Muscle layer of duodenum (tissue), 2 donors: ENCODE results near the gene SLC9A2.

Source experiments
- H3K27ac ChIP-seq: one replicate; pipeline ENCODE4 v1.7.0; 2013; ENCODE audit warnings: mild to moderate bottlenecking, low read length
- H3K27me3 ChIP-seq: one replicate; pipeline ENCODE4 v1.7.0; 2013; ENCODE audit warnings: low read depth, mild to moderate bottlenecking, control low read depth, low read length
- H3K36me3 ChIP-seq, 2 donors: one replicate each; pipeline ENCODE4 v1.7.0; 2013; ENCODE audit warnings: low read length in 2 of 2, control low read depth in 1 of 2, mild to moderate bottlenecking in 1 of 2; ENCODE audit not compliant: insufficient read depth in 2 of 2, control insufficient read depth in 1 of 2
- H3K4me1 ChIP-seq, 2 donors: one replicate each; pipeline ENCODE4 v1.7.0; 2013; ENCODE audit warnings: low read length in 2 of 2, mild to moderate bottlenecking in 2 of 2, control low read depth in 1 of 2, moderate library complexity in 1 of 2; ENCODE audit not compliant: insufficient read depth in 2 of 2, control insufficient read depth in 1 of 2
- H3K4me3 ChIP-seq, 2 donors: one replicate each; pipeline ENCODE4 v1.7.0; 2013; ENCODE audit warnings: low read length in 2 of 2, low read depth in 1 of 2, mild to moderate bottlenecking in 1 of 2
- H3K9me3 ChIP-seq, 2 donors: one replicate each; pipeline ENCODE4 v1.7.0; 2013; ENCODE audit warnings: low read length in 2 of 2, control low read depth in 1 of 2, mild to moderate bottlenecking in 1 of 2; ENCODE audit not compliant: control insufficient read depth in 1 of 2
- donor health status: healthy.

The SLC9A2 gene

GRCh38 chr2:102619414-102620319 lies at the start of gene SLC9A2:
SLC9A2 (plus strand) TSS chr2:102619553; CDS start chr2:102619849, 296 bp downstream.
- Histone ChIP-seq H3K4me1 (peaks cover 0 to 17% of the 10 kb centered on the region in 2 donors), H3K9me3 (no peaks in the 10 kb centered on the region), H3K36me3 (no peaks in the 10 kb centered on the region), H3K4me3 (peak within 1 kb of the TSS; percentile 27 to 69), H3K27ac (no peak within 1 kb of the TSS), H3K27me3 (peaks cover 21% of the 10 kb centered on the region)

- H3K4me1 ChIP-seq: no peaks in the 10 kb centered on the region
- H3K27me3 ChIP-seq: no peaks in the 10 kb centered on the region
- H3K36me3 ChIP-seq: no peaks in the 10 kb centered on the region
- H3K9me3 ChIP-seq: peaks cover 5 to 6% of the 10 kb centered on the region in 2 donors
- H3K27ac ChIP-seq: no peak overlapping the region
- H3K4me3 ChIP-seq: no peak overlapping the region
Observed at GRCh38 chr2:102575888-102576287, 43.5 kb upstream of the SLC9A2 start.

GRCh38 chr2:102578376-102578775 lies 41.0 kb upstream of the SLC9A2 start:
- H3K27me3 ChIP-seq: no peaks in the 10 kb centered on the region
- H3K4me1 ChIP-seq: no peaks in the 10 kb centered on the region
- H3K4me3 ChIP-seq: no peak overlapping the region
- H3K27ac ChIP-seq: no peak overlapping the region
- H3K36me3 ChIP-seq: no peaks in the 10 kb centered on the region
- peaks cover 5 to 6% of the 10 kb centered on the region in 2 donors for H3K9me3 ChIP-seq

- no peak overlapping the region for H3K27ac ChIP-seq
- H3K4me1 ChIP-seq: no peaks in the 10 kb centered on the region
Observed at GRCh38 chr2:102581911-102582310, 37.4 kb upstream of the SLC9A2 start.

GRCh38 chr2:102582845-102583244 lies 36.5 kb upstream of the SLC9A2 start:
- H3K4me1 ChIP-seq: no peaks in the 10 kb centered on the region
- peaks cover 0 to 6% of the 10 kb centered on the region in 2 donors for H3K9me3 ChIP-seq
- no peaks in the 10 kb centered on the region for H3K27me3 ChIP-seq

More at GRCh38 chr2:102581911-102582310, 37.4 kb upstream of the SLC9A2 start:
- no peaks in the 10 kb centered on the region for H3K36me3 ChIP-seq
- H3K9me3 ChIP-seq: peaks cover 0 to 6% of the 10 kb centered on the region in 2 donors
- no peaks in the 10 kb centered on the region for H3K27me3 ChIP-seq
- H3K4me3 ChIP-seq: no peak overlapping the region

GRCh38 chr2:102585847-102586404 lies 33.4 kb upstream of the SLC9A2 start:
- Histone ChIP-seq H3K4me3 (no peak overlapping the region), H3K4me1 (no peaks in the 10 kb centered on the region), H3K27me3 (no peaks in the 10 kb centered on the region), H3K27ac (no peak overlapping the region), H3K9me3 (no peaks in the 10 kb centered on the region), H3K36me3 (no peaks in the 10 kb centered on the region)

More at GRCh38 chr2:102582845-102583244, 36.5 kb upstream of the SLC9A2 start:
- no peak overlapping the region for H3K27ac ChIP-seq
- no peaks in the 10 kb centered on the region for H3K36me3 ChIP-seq
- H3K4me3 ChIP-seq: no peak overlapping the region

GRCh38 chr2:102588213-102588939 lies 31.0 kb upstream of the SLC9A2 start:
- no peaks in the 10 kb centered on the region for H3K4me1 ChIP-seq
- H3K36me3 ChIP-seq: no peaks in the 10 kb centered on the region
- H3K4me3 ChIP-seq: no peak overlapping the region
- no peaks in the 10 kb centered on the region for H3K9me3 ChIP-seq
- no peak overlapping the region for H3K27ac ChIP-seq
- no peaks in the 10 kb centered on the region for H3K27me3 ChIP-seq

- no peaks in the 10 kb centered on the region for H3K4me1 ChIP-seq
- H3K27ac ChIP-seq: no peak overlapping the region
- no peaks in the 10 kb centered on the region for H3K9me3 ChIP-seq
- no peak overlapping the region for H3K4me3 ChIP-seq
- no peaks in the 10 kb centered on the region for H3K27me3 ChIP-seq
- no peaks in the 10 kb centered on the region for H3K36me3 ChIP-seq
Observed at GRCh38 chr2:102589444-102589843, 29.9 kb upstream of the SLC9A2 start.

- Histone ChIP-seq H3K27me3 (no peaks in the 10 kb centered on the region), H3K36me3 (no peaks in the 10 kb centered on the region), H3K4me3 (no peak overlapping the region), H3K27ac (no peak overlapping the region), H3K4me1 (no peaks in the 10 kb centered on the region), H3K9me3 (no peaks in the 10 kb centered on the region)
Observed at GRCh38 chr2:102591491-102592045, 27.8 kb upstream of the SLC9A2 start.

GRCh38 chr2:102592601-102593000 lies 26.8 kb upstream of the SLC9A2 start:
- no peak overlapping the region for H3K4me3 ChIP-seq
- no peaks in the 10 kb centered on the region for H3K4me1 ChIP-seq
- H3K27ac ChIP-seq: no peak overlapping the region
- no peaks in the 10 kb centered on the region for H3K36me3 ChIP-seq
- no peaks in the 10 kb centered on the region for H3K9me3 ChIP-seq
- H3K27me3 ChIP-seq: no peaks in the 10 kb centered on the region

GRCh38 chr2:102593516-102593915 lies 25.8 kb upstream of the SLC9A2 start:
- Histone ChIP-seq H3K27me3 (no peaks in the 10 kb centered on the region), H3K27ac (no peak overlapping the region), H3K4me3 (no peak overlapping the region), H3K9me3 (no peaks in the 10 kb centered on the region), H3K4me1 (no peaks in the 10 kb centered on the region), H3K36me3 (no peaks in the 10 kb centered on the region)
